HepG2 (cell line): ENCODE measurements around the gene OVOL2.
"Not testable (repeated sequence)": the region's sequence is repeated elsewhere in the genome, so short reads cannot be mapped to it uniquely, and the experiment has no call there.

Experiments used
- CHD4 ChIP-seq: fragments of 200-600 bp; sonication (generic); IDR thresholded peaks from 2 replicates; pipeline ENCODE4 v1.7.0; 2017; ENCODE audit warnings: mild to moderate bottlenecking, low read length, borderline replicate concordance
- RARA ChIP-seq: IDR thresholded peaks from 2 replicates; pipeline ENCODE4 v1.6.1; 2016; ENCODE audit warnings: missing genetic modification reagents, missing compliant biosample characterization
- ZBTB2 ChIP-seq: sonication (generic); formaldehyde crosslinking; IDR thresholded peaks from 2 replicates; pipeline ENCODE4 v1.8.0; 2022; ENCODE audit warnings: low read depth, missing genetic modification reagents

GRCh38 chr20:18088298-18088697 lies 30.6 kb upstream of the OVOL2 start:
- TF ChIP-seq RARA (CRISPR knock-in tag); ZBTB2; CHD4: not testable (repeated sequence)
